ENCODE measurements around the gene OR13H1. TPM values are rescaled to one million over a fixed set of nuclear protein-coding genes. Genes with fewer than 3 reads are reported as not detected.
"Not testable (repeated sequence)": the region's sequence is repeated elsewhere in the genome, so short reads cannot be mapped to it uniquely, and the experiment has no call there.

OR13H1 gene
- total and polyA plus RNA-seq, 3 donors from 2014 or later: not detected

GRCh38 chrX:131571348-131571747, 27.5 kb downstream of the OR13H1 start:
- Histone ChIP-seq H3K9me3 (no peaks in the 10 kb centered on the region), H3K27ac (no peak overlapping the region), H3K36me3 (ENCODE audit: low read depth, missing control alignments) (no peaks in the 10 kb centered on the region), H3K27me3 (no peaks in the 10 kb centered on the region), H3K4me1 (no peaks in the 10 kb centered on the region), H3K4me3 (no peak overlapping the region)
- DNase-seq: no peak
- no peak for TF ChIP-seq POLR2A (IDR thresholded peaks at IDR 0.05)
- no peak for TF ChIP-seq CTCF (IDR thresholded peaks at IDR 0.05)
- intact Hi-C loops (cut with DNase I; ENCODE audit: low total_unique reads): no loop called here

GRCh38 chrX:131572372-131573014, 28.6 kb downstream of the OR13H1 start:
- H3K4me3 ChIP-seq: no peak overlapping the region
- no peak overlapping the region for H3K27ac ChIP-seq
- no peaks in the 10 kb centered on the region for H3K27me3 ChIP-seq
- WGBS, 2 donors: 70 to 81% methylated on average over 5 of the region's 5 CpGs
- intact Hi-C loops (cut with DNase I; ENCODE audit: low total_unique reads): no loop called here
- no peak for TF ChIP-seq CTCF (IDR thresholded peaks at IDR 0.05)
- no peak for TF ChIP-seq POLR2A (IDR thresholded peaks at IDR 0.05)
- no peaks in the 10 kb centered on the region for H3K4me1 ChIP-seq
- H3K9me3 ChIP-seq: no peaks in the 10 kb centered on the region
- H3K36me3 ChIP-seq (ENCODE audit: low read depth, missing control alignments): no peaks in the 10 kb centered on the region
- no peak for DNase-seq

- H3K4me3 ChIP-seq: no peak overlapping the region
- no peaks in the 10 kb centered on the region for H3K4me1 ChIP-seq
- H3K27ac ChIP-seq: no peak overlapping the region
- no peaks in the 10 kb centered on the region for H3K9me3 ChIP-seq
- DNase-seq: no peak
- intact Hi-C loops (cut with DNase I; ENCODE audit: low total_unique reads): no loop called here
- H3K36me3 ChIP-seq (ENCODE audit: low read depth, missing control alignments): no peaks in the 10 kb centered on the region
- TF ChIP-seq POLR2A (IDR thresholded peaks at IDR 0.05) (no peak), CTCF (IDR thresholded peaks at IDR 0.05) (no peak)
- H3K27me3 ChIP-seq: no peaks in the 10 kb centered on the region
Observed at GRCh38 chrX:131577413-131577812, 33.5 kb downstream of the OR13H1 start.

- no peaks in the 10 kb centered on the region for H3K4me1 ChIP-seq
- H3K9me3 ChIP-seq: no peaks in the 10 kb centered on the region
- WGBS, 2 donors: 75 to 89% methylated on average over 11 of the region's 11 CpGs
- H3K27ac ChIP-seq: no peak overlapping the region
- no peak overlapping the region for H3K4me3 ChIP-seq
- intact Hi-C loops (cut with DNase I; ENCODE audit: low total_unique reads): no loop called here
- H3K27me3 ChIP-seq: no peaks in the 10 kb centered on the region
- TF ChIP-seq POLR2A (IDR thresholded peaks at IDR 0.05) (no peak), CTCF (IDR thresholded peaks at IDR 0.05) (no peak)
- no peaks in the 10 kb centered on the region for H3K36me3 ChIP-seq (ENCODE audit: low read depth, missing control alignments)
- no peak for DNase-seq
Observed at GRCh38 chrX:131577999-131578734, 34.3 kb downstream of the OR13H1 start.

- H3K4me1 ChIP-seq; H3K36me3 ChIP-seq (ENCODE audit: low read depth, missing control alignments); H3K27me3 ChIP-seq; H3K9me3 ChIP-seq; H3K4me3 ChIP-seq; DNase-seq; H3K27ac ChIP-seq; intact Hi-C loops (cut with DNase I; ENCODE audit: low total_unique reads): not testable (repeated sequence)
- 50 to 94% methylated on average over 4 to 17 of the region's 34 CpGs for WGBS, 2 donors
Observed at GRCh38 chrX:131578735-131579367, 35.0 kb downstream of the OR13H1 start.

Data from testis (tissue), 3 donors.